WTC11 (cell line): Measurements from ENCODE around the gene FRG2B. TPM values are rescaled to one million over a fixed set of nuclear protein-coding genes. Genes with fewer than 3 reads are reported as not detected.
"Not testable (repeated sequence)": the region's sequence is repeated elsewhere in the genome, so short reads cannot be mapped to it uniquely, and the experiment has no call there.

Experiments used
- ATAC-seq: fragments of 200-7000 bp; cut with Tn5 transposase; 2 replicates; pipeline ENCODE4 v1.10.0; 2021; ENCODE audit warnings: mild to moderate bottlenecking, moderate library complexity
- CTCF ChIA-PET: fragments of 300-600 bp; sonication (Branson Sonifier 250); formaldehyde crosslinking; loops from one replicate; lab custom pipeline; 2021; ENCODE audit warnings: antibody characterized with exemption; lab: Charles Lee
- POLR2A ChIA-PET: fragments of 350-600 bp; sonication (Branson Sonifier 250); formaldehyde crosslinking; loops from one replicate; lab custom pipeline; 2021; ENCODE audit warnings: antibody characterized with exemption; lab: Charles Lee
- DNase-seq: peaks from one replicate; pipeline ENCODE4 v3.0.0; 2021; ENCODE audit warnings: low spot score
- H3K27ac Mint-ChIP-seq: 2 replicates; pipeline ENCODE4 v1.8.0; 2021; ENCODE audit warnings: mixed read lengths
- H3K27me3 Mint-ChIP-seq: 2 replicates; pipeline ENCODE4 v1.8.0; 2021; ENCODE audit warnings: low read depth, mild to moderate bottlenecking, moderate library complexity, mixed read lengths
- H3K36me3 Mint-ChIP-seq: 2 replicates; pipeline ENCODE4 v1.8.0; 2021; ENCODE audit warnings: mixed read lengths
- H3K4me1 Mint-ChIP-seq: 2 replicates; pipeline ENCODE4 v1.8.0; 2022; ENCODE audit warnings: mixed read lengths
- H3K4me3 Mint-ChIP-seq: 2 replicates; pipeline ENCODE4 v1.8.0; 2021; ENCODE audit warnings: mild to moderate bottlenecking, moderate library complexity, mixed read lengths
- H3K9me3 Mint-ChIP-seq: 2 replicates; pipeline ENCODE4 v1.8.0; 2021; ENCODE audit warnings: mixed read lengths
- ATF2 ChIP-seq: sonication (generic); formaldehyde crosslinking; IDR thresholded peaks from 2 replicates; pipeline ENCODE4 v1.8.1; 2022; ENCODE audit warnings: low read depth, missing genetic modification reagents, borderline replicate concordance
- ELF4 ChIP-seq: sonication (generic); formaldehyde crosslinking; IDR thresholded peaks from 2 replicates; pipeline ENCODE4 v1.8.1; 2022; ENCODE audit warnings: low read depth, mild to moderate bottlenecking, moderate library complexity, missing genetic modification reagents
- FOXJ3 ChIP-seq: sonication (generic); formaldehyde crosslinking; IDR thresholded peaks from 2 replicates; pipeline ENCODE4 v1.9.0; 2021; ENCODE audit warnings: missing genetic modification reagents, mild to moderate bottlenecking, borderline replicate concordance
- FOXP1 ChIP-seq: sonication (generic); formaldehyde crosslinking; IDR thresholded peaks from 2 replicates; pipeline ENCODE4 v1.8.0; 2022; ENCODE audit warnings: missing genetic modification reagents, mild to moderate bottlenecking, moderate library complexity, borderline replicate concordance
- MAX ChIP-seq: sonication (generic); formaldehyde crosslinking; IDR thresholded peaks from 2 replicates; pipeline ENCODE4 v1.8.0; 2022; ENCODE audit warnings: mild to moderate bottlenecking, missing genetic modification reagents
- MLX ChIP-seq: sonication (generic); formaldehyde crosslinking; IDR thresholded peaks from 2 replicates; pipeline ENCODE4 v1.8.1; 2023; ENCODE audit warnings: mild to moderate bottlenecking, missing genetic modification reagents, moderate library complexity
- NFATC4 ChIP-seq: fragments of 250-450 bp; sonication (Bioruptor Pico); IDR thresholded peaks from 2 replicates; pipeline ENCODE4 v1.9.0; 2021; ENCODE audit warnings: mild to moderate bottlenecking
- PRDM15 ChIP-seq: sonication (generic); formaldehyde crosslinking; IDR thresholded peaks from 2 replicates; pipeline ENCODE4 v1.8.0; 2022; ENCODE audit warnings: missing genetic modification reagents
- RELA ChIP-seq: sonication (generic); formaldehyde crosslinking; IDR thresholded peaks from 2 replicates; pipeline ENCODE4 v1.8.1; 2022; ENCODE audit warnings: missing genetic modification reagents, mild to moderate bottlenecking, borderline replicate concordance
- RORB ChIP-seq: fragments of 250-450 bp; sonication (Bioruptor Pico); IDR thresholded peaks from 2 replicates; pipeline ENCODE4 v1.9.0; 2021; ENCODE audit warnings: mild to moderate bottlenecking
- SMAD4 ChIP-seq: sonication (generic); formaldehyde crosslinking; IDR thresholded peaks from 2 replicates; pipeline ENCODE4 v1.8.0; 2022; ENCODE audit warnings: mild to moderate bottlenecking, missing genetic modification reagents
- TEAD4 ChIP-seq: sonication (generic); formaldehyde crosslinking; IDR thresholded peaks from 2 replicates; pipeline ENCODE4 v1.8.0; 2022; ENCODE audit warnings: mild to moderate bottlenecking, missing genetic modification reagents
- USF2 ChIP-seq: sonication (generic); formaldehyde crosslinking; IDR thresholded peaks from 2 replicates; pipeline ENCODE4 v1.8.1; 2023; ENCODE audit warnings: mild to moderate bottlenecking, missing genetic modification reagents, moderate library complexity
- ZNF317 ChIP-seq: sonication (generic); formaldehyde crosslinking; IDR thresholded peaks from 2 replicates; pipeline ENCODE4 v1.8.1; 2023; ENCODE audit warnings: low read depth, mild to moderate bottlenecking, moderate library complexity, missing genetic modification reagents, borderline replicate concordance
- ZNF425 ChIP-seq: fragments of 250-450 bp; sonication (Bioruptor Pico); conservative IDR thresholded peaks from 2 replicates; pipeline ENCODE4 v1.9.0; 2021; ENCODE audit warnings: mild to moderate bottlenecking
- ZNF512 ChIP-seq: sonication (generic); formaldehyde crosslinking; IDR thresholded peaks from 2 replicates; pipeline ENCODE4 v1.8.1; 2022; ENCODE audit warnings: missing genetic modification reagents, borderline replicate concordance
- total RNA-seq: library from RNA; stranded (reverse); gene quantifications from 3 replicates; pipeline ENCODE4 v1.2.3, GENCODE V29; 2021

FRG2B gene
- total RNA-seq, 1 experiment from 2014 or later = not detected

GRCh38 chr10:133611079-133611478, 15.5 kb downstream of the FRG2B start (continued):
- TF ChIP-seq ZNF512 (CRISPR knock-in tag) (no peak), RORB (CRISPR knock-in tag) (no peak), ELF4 (CRISPR knock-in tag) (no peak), SMAD4 (CRISPR knock-in tag) (no peak)

GRCh38 chr10:133608855-133609254, 17.7 kb downstream of the FRG2B start:
- ChIA-PET CTCF (no interaction called here), POLR2A (no interaction called here)
- H3K27me3 Mint-ChIP-seq = peaks cover 15% of the 10 kb centered on the region
- no peak overlapping the region for H3K27ac Mint-ChIP-seq
- no peaks in the 10 kb centered on the region for H3K4me1 Mint-ChIP-seq
- no peak overlapping the region for H3K4me3 Mint-ChIP-seq
- H3K9me3 Mint-ChIP-seq = peaks cover 98% of the 10 kb centered on the region
- H3K36me3 Mint-ChIP-seq = peaks cover 64% of the 10 kb centered on the region
- no peak for TF ChIP-seq MLX
- TF ChIP-seq TEAD4 (CRISPR knock-in tag) = no peak
- no peak for TF ChIP-seq MAX (CRISPR knock-in tag)
- TF ChIP-seq PRDM15 (CRISPR knock-in tag) = no peak
- TF ChIP-seq ATF2 = no peak
- TF ChIP-seq ZNF425 (CRISPR knock-in tag) = no peak
- TF ChIP-seq RELA (CRISPR knock-in tag) = no peak
- no peak for TF ChIP-seq NFATC4
- TF ChIP-seq SMAD4 (CRISPR knock-in tag) = no peak
- no peak for TF ChIP-seq FOXJ3 (CRISPR knock-in tag)
- no peak for TF ChIP-seq FOXP1 (CRISPR knock-in tag)
- no peak for TF ChIP-seq ZNF317
- no peak for TF ChIP-seq USF2
- no peak for DNase-seq
- ATAC-seq = no peak

- H3K27ac Mint-ChIP-seq, ATAC-seq, H3K4me3 Mint-ChIP-seq, CTCF ChIA-PET, POLR2A ChIA-PET, H3K4me1 Mint-ChIP-seq, DNase-seq: not testable (repeated sequence)
- Mint-ChIP-seq H3K36me3 (peaks cover 62% of the 10 kb centered on the region), H3K9me3 (peaks cover 97% of the 10 kb centered on the region), H3K27me3 (peaks cover 12% of the 10 kb centered on the region; the same call in 1 of the 2 replicates)
Observed at GRCh38 chr10:133603434-133603833, 23.2 kb downstream of the FRG2B start.
